Glutamatergic neuron (in vitro differentiated cells): ENCODE measurements around the gene ZNF879. TPM values are rescaled to one million over a fixed set of nuclear protein-coding genes. Genes with fewer than 3 reads are reported as not detected.

Experiments
- DNase-seq: peaks from one replicate; pipeline ENCODE4 v3.0.0; 2022
- H3K27ac Mint-ChIP-seq: one replicate; pipeline ENCODE4 v1.8.0; 2020; ENCODE audit warnings: mild to moderate bottlenecking, mixed read lengths, inconsistent platforms; ENCODE audit not compliant: unreplicated experiment
- H3K27me3 Mint-ChIP-seq: one replicate; pipeline ENCODE4 v1.8.0; 2020; ENCODE audit warnings: mild to moderate bottlenecking, moderate library complexity, mixed read lengths, inconsistent platforms; ENCODE audit not compliant: unreplicated experiment
- H3K36me3 Mint-ChIP-seq: one replicate; pipeline ENCODE4 v1.8.0; 2020; ENCODE audit warnings: mild to moderate bottlenecking, mixed read lengths, inconsistent platforms; ENCODE audit not compliant: unreplicated experiment
- H3K4me1 Mint-ChIP-seq: one replicate; pipeline ENCODE4 v1.8.0; 2020; ENCODE audit warnings: mild to moderate bottlenecking, low read depth, mixed read lengths, inconsistent platforms; ENCODE audit not compliant: unreplicated experiment
- H3K4me3 Mint-ChIP-seq: one replicate; pipeline ENCODE4 v1.8.0; 2020; ENCODE audit warnings: mild to moderate bottlenecking, mixed read lengths, inconsistent platforms; ENCODE audit not compliant: unreplicated experiment
- H3K9me3 Mint-ChIP-seq: one replicate; pipeline ENCODE4 v1.8.0; 2020; ENCODE audit warnings: mild to moderate bottlenecking, moderate library complexity, mixed read lengths, inconsistent platforms; ENCODE audit not compliant: unreplicated experiment
- CTCF ChIP-seq: fragments of 200-600 bp; sonication (generic); IDR thresholded peaks from one replicate; pipeline ENCODE4 v1.5.0; 2021; ENCODE audit not compliant: partially characterized antibody, unreplicated experiment
- long read RNA-seq: library from polyadenylated mRNA; unstranded; transcript quantifications from one replicate; pipeline ENCODE4 v2.0.0, GENCODE V29; 2020; ENCODE audit not compliant: unreplicated experiment
- total RNA-seq: library from RNA; stranded (reverse); fragmentation: NEBNext Ultra II Directional; extraction: Animal tissue kit (Norgen Biotek cat#: 25700); gene quantifications from one replicate; pipeline ENCODE4 v1.2.1, GENCODE V29; 2021; ENCODE audit not compliant: unreplicated experiment

ZNF879 gene
- 5.7 TPM for total RNA-seq
- long read RNA-seq: 0 reads

GRCh38 chr5:179023528-179024189 is at the start of gene ZNF879:
TSS of gene ZNF879 (plus strand) at chr5:179023804. CDS start at chr5:179025005, 1,201 bp downstream.
- Mint-ChIP-seq H3K27ac (peak within 1 kb of the TSS; percentile 89), H3K27me3 (no peaks in the 10 kb centered on the region), H3K4me1 (no peaks in the 10 kb centered on the region), H3K9me3 (peaks cover 2% of the 10 kb centered on the region), H3K36me3 (peaks cover 24% of the 10 kb centered on the region), H3K4me3 (peak within 1 kb of the TSS; percentile 96)
- TF ChIP-seq CTCF: no peak
- DNase-seq: peak; percentile 94

GRCh38 chr5:178981381-178981780 is 42.2 kb upstream of the ZNF879 start:
- H3K36me3 Mint-ChIP-seq: peaks cover 59% of the 10 kb centered on the region
- H3K9me3 Mint-ChIP-seq: peaks cover 33% of the 10 kb centered on the region
- TF ChIP-seq CTCF: no peak
- H3K27me3 Mint-ChIP-seq: peaks cover 3% of the 10 kb centered on the region
- DNase-seq: no peak
- no peaks in the 10 kb centered on the region for H3K4me1 Mint-ChIP-seq
- H3K27ac Mint-ChIP-seq: no peak overlapping the region
- H3K4me3 Mint-ChIP-seq: no peak overlapping the region

- no peak overlapping the region for H3K27ac Mint-ChIP-seq
- H3K36me3 Mint-ChIP-seq: peaks cover 54% of the 10 kb centered on the region
- H3K27me3 Mint-ChIP-seq: peaks cover 3% of the 10 kb centered on the region
- DNase-seq: no peak
- H3K4me3 Mint-ChIP-seq: no peak overlapping the region
- no peak for TF ChIP-seq CTCF
- H3K4me1 Mint-ChIP-seq: no peaks in the 10 kb centered on the region
- H3K9me3 Mint-ChIP-seq: peaks cover 30% of the 10 kb centered on the region
Observed at GRCh38 chr5:178982941-178983340, 40.7 kb upstream of the ZNF879 start.

- Mint-ChIP-seq H3K4me1 (no peaks in the 10 kb centered on the region), H3K27ac (no peak overlapping the region), H3K9me3 (peaks cover 29% of the 10 kb centered on the region), H3K4me3 (no peak overlapping the region), H3K27me3 (peaks cover 8% of the 10 kb centered on the region), H3K36me3 (peaks cover 50% of the 10 kb centered on the region)
- TF ChIP-seq CTCF: no peak
- no peak for DNase-seq
Observed at GRCh38 chr5:178983728-178984127, 39.9 kb upstream of the ZNF879 start.
